Activated CD8-positive, alpha-beta T cell treated with anti-CD3 and anti-CD28 coated beads, Interleukin-2, amount 10 ng/mL, durations not matched to agents 7 days and 5 days (primary cell): ENCODE data around the gene NOS3. TPM values are rescaled to one million over a fixed set of nuclear protein-coding genes. Genes with fewer than 3 reads are reported as not detected.
"Not testable (repeated sequence)": the region's sequence is repeated elsewhere in the genome, so short reads cannot be mapped to it uniquely, and the experiment has no call there.

Source experiments
- ATAC-seq: fragments of 150-1000 bp; cut with Tn5 transposase; one replicate; pipeline ENCODE4 v1.10.0; 2021; ENCODE audit warnings: moderate library complexity
- CTCF ChIA-PET: fragments of 350-600 bp; sonication (Branson Sonifier 250); formaldehyde crosslinking; loops from one replicate; lab custom pipeline; 2021; ENCODE audit warnings: antibody characterized with exemption; lab: Charles Lee
- POLR2A ChIA-PET: fragments of 350-600 bp; sonication (Branson Sonifier 250); formaldehyde crosslinking; loops from one replicate; lab custom pipeline; 2021; ENCODE audit warnings: antibody characterized with exemption; lab: Charles Lee
- DNase-seq: peaks from one replicate; pipeline ENCODE4 v3.0.0-alpha.2; 2020
- H3K27ac Mint-ChIP-seq: one replicate; pipeline ENCODE4 v1.8.0; 2021; ENCODE audit warnings: mild to moderate bottlenecking, mixed read lengths
- H3K27me3 Mint-ChIP-seq: one replicate; pipeline ENCODE4 v1.8.0; 2021; ENCODE audit warnings: low read depth, mixed read lengths
- H3K36me3 Mint-ChIP-seq: one replicate; pipeline ENCODE4 v1.8.0; 2021; ENCODE audit warnings: low read depth, mixed read lengths
- H3K4me1 Mint-ChIP-seq: one replicate; pipeline ENCODE4 v1.8.0; 2021; ENCODE audit warnings: low read depth, mixed read lengths
- H3K4me3 Mint-ChIP-seq: one replicate; pipeline ENCODE4 v1.8.0; 2021; ENCODE audit warnings: mild to moderate bottlenecking, mixed read lengths
- H3K9me3 Mint-ChIP-seq: one replicate; pipeline ENCODE4 v1.8.0; 2022; ENCODE audit warnings: mixed read lengths; ENCODE audit not compliant: insufficient read depth
- total RNA-seq, 2 experiments: library from RNA; stranded (reverse); gene quantifications; one replicate each; pipeline ENCODE4 v1.2.3, GENCODE V29; 2021

Gene NOS3
- total RNA-seq, 2 experiments from 2014 or later = 12.2 to 13.8 TPM

DNA sequence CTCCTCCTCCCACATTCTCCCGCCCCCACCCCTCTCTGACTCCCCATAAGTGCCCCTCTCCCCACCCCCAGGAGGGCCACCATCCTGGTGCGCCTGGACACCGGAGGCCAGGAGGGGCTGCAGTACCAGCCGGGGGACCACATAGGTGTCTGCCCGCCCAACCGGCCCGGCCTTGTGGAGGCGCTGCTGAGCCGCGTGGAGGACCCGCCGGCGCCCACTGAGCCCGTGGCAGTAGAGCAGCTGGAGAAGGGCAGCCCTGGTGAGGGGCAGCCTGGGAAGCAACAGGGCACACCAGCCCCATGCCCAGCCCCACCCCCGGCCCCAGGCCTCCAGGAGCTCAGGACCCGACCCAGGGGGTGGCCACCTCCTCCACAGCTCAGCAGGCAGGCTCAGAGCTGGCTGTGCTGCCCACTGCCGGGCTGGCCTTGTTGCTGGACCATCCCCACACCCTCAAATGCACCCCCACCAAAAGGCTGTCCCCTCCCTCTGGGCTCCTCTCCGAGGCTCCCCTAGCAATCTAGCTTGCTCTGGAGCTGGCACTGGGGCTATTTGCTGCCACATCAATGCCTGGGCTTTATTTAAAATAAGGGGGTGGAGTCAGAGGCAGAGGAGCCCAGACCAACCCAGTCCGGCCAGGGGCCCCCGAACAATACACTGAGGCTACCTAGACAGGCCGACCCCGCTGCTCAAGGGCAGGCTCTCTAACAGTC is 18.7 kb downstream of the NOS3 start:
- no peaks in the 10 kb centered on the region for H3K27me3 Mint-ChIP-seq
- H3K4me1 Mint-ChIP-seq = peaks cover 69% of the 10 kb centered on the region
- H3K36me3 Mint-ChIP-seq = peaks cover 2% of the 10 kb centered on the region
- peak overlapping the region; percentile 76 for H3K4me3 Mint-ChIP-seq
- no peak for DNase-seq
- peak overlapping the region; percentile 49 for H3K27ac Mint-ChIP-seq
- ATAC-seq = no peak
- ChIA-PET POLR2A (interaction anchor here (1.4 to 1.5 kb wide), 2 partner anchors 9 to 19 kb away, joined by 3 read pairs; partner anchors contain the start of gene ABCB8), CTCF (interaction anchor here (1.0 to 6.4 kb wide), 10 partner anchors 9 to 111 kb away, joined by 4 to 50 read pairs (median 11); partner anchors contain the start of gene ABCB8)
- H3K9me3 Mint-ChIP-seq = no peaks in the 10 kb centered on the region

- CTCF ChIA-PET = interaction anchor here (1.0 to 6.4 kb wide), 8 partner anchors 8 to 112 kb away, joined by 4 to 50 read pairs (median 10); partner anchors contain the start of gene ABCB8
- H3K36me3 Mint-ChIP-seq = peaks cover 4% of the 10 kb centered on the region
- POLR2A ChIA-PET = interaction anchor here (0.7 to 1.5 kb wide), 2 partner anchors 18 to 222 kb away, joined by 3 read pairs; partner anchors contain the start of genes ABCB8 and CHPF2
- DNase-seq = no peak
- peaks cover 74% of the 10 kb centered on the region for H3K4me1 Mint-ChIP-seq
- H3K4me3 Mint-ChIP-seq = peak overlapping the region; percentile 57
- ATAC-seq = no peak
- H3K27ac Mint-ChIP-seq = peak overlapping the region; percentile 91
- no peaks in the 10 kb centered on the region for H3K27me3 Mint-ChIP-seq
- no peaks in the 10 kb centered on the region for H3K9me3 Mint-ChIP-seq
These were observed 19.2 kb downstream of the NOS3 start for GRCh38 chr7:151010037-151010306.

DNA sequence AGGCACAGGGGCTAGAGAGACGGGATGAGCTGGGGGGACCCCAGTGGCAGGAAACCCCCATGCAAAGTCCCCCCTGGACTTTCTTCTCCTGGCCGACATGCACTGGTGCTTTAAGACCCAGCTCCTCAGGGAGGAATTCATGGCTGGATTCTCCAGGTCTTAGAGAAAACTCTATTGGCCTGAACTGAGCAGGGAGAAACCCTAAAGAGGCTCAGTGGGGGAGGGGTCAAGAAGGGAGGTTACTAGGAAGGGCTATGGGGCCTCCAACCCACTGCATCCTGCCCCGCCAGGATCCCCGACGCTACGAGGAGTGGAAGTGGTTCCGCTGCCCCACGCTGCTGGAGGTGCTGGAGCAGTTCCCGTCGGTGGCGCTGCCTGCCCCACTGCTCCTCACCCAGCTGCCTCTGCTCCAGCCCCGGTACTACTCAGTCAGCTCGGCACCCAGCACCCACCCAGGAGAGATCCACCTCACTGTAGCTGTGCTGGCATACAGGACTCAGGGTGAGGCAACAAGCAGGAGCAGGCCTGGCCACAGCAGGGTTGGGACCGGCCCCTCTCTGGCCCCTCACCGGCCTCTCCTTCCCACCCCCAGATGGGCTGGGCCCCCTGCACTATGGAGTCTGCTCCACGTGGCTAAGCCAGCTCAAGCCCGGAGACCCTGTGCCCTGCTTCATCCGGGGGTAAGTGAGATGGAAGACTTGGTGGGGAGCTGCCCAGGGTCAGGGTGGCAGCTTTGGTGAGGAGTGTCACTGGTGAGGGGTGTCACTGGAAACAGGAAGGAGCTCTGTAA is 19.7 kb downstream of the NOS3 start:
- H3K4me1 Mint-ChIP-seq = peaks cover 79% of the 10 kb centered on the region
- peak; percentile 59 for DNase-seq
- H3K4me3 Mint-ChIP-seq = peak overlapping the region; percentile 57

GRCh38 chr7:151011097-151011409 is 20.2 kb downstream of the NOS3 start:
- Mint-ChIP-seq H3K9me3 (no peaks in the 10 kb centered on the region), H3K27me3 (no peaks in the 10 kb centered on the region), H3K4me3 (peak overlapping the region; percentile 57), H3K36me3 (peaks cover 9% of the 10 kb centered on the region), H3K27ac (peak overlapping the region; percentile 91), H3K4me1 (peaks cover 82% of the 10 kb centered on the region)
- ChIA-PET CTCF (interaction anchor here (0.8 to 6.4 kb wide), 12 partner anchors 9 to 132 kb away, joined by 3 to 35 read pairs (median 5); partner anchors contain the start of gene ABCB8), POLR2A (interaction anchor here (0.8 kb wide), 1 partner anchor 11 kb away, joined by 3 read pairs; no protein-coding TSS in a partner anchor)
- ATAC-seq (no peak), DNase-seq (no peak)

More for the DNA sequence above, 19.7 kb downstream of the NOS3 start:
- Mint-ChIP-seq H3K9me3 (no peaks in the 10 kb centered on the region), H3K27ac (peak overlapping the region; percentile 91), H3K36me3 (peaks cover 9% of the 10 kb centered on the region), H3K27me3 (no peaks in the 10 kb centered on the region)
- CTCF ChIA-PET = interaction anchor here (0.8 to 6.4 kb wide), 14 partner anchors 8 to 132 kb away, joined by 3 to 50 read pairs (median 5); partner anchors contain the start of gene ABCB8
- POLR2A ChIA-PET = interaction anchor here (0.7 to 1.5 kb wide), 3 partner anchors 12 to 222 kb away, joined by 3 read pairs; partner anchors contain the start of genes ABCB8 and CHPF2
- peak; percentile 15 for ATAC-seq

DNA sequence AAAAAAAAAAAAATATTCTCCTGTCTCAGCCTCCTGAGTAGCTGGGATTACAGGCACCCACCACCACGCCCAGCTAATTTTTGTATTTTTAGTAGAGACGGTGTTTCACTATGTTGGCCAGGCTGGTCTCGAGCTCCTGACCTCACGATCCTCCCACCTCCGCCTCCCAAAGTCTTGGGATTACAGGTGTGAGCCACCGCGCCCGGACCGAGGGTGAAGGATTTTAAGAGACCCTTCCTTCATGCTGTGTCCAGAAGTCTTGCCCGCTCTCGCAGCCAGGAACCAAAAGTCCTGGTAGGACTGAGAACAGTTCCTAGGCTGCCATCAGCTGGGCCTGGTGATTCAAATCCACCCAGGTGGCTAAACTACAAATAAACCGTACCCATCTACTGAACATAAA is 20.8 kb downstream of the NOS3 start:
- H3K27ac Mint-ChIP-seq = peak overlapping the region; percentile 84
- CTCF ChIA-PET = interaction anchor here (1.0 to 5.3 kb wide), 7 partner anchors 10 to 133 kb away, joined by 3 to 23 read pairs (median 5); partner anchors contain the start of gene ABCB8
- H3K4me1 Mint-ChIP-seq = peaks cover 86% of the 10 kb centered on the region
- DNase-seq, POLR2A ChIA-PET, H3K27me3 Mint-ChIP-seq, H3K9me3 Mint-ChIP-seq, ATAC-seq: not testable (repeated sequence)
- H3K36me3 Mint-ChIP-seq = peaks cover 11% of the 10 kb centered on the region
- H3K4me3 Mint-ChIP-seq = peak overlapping the region; percentile 3

DNA sequence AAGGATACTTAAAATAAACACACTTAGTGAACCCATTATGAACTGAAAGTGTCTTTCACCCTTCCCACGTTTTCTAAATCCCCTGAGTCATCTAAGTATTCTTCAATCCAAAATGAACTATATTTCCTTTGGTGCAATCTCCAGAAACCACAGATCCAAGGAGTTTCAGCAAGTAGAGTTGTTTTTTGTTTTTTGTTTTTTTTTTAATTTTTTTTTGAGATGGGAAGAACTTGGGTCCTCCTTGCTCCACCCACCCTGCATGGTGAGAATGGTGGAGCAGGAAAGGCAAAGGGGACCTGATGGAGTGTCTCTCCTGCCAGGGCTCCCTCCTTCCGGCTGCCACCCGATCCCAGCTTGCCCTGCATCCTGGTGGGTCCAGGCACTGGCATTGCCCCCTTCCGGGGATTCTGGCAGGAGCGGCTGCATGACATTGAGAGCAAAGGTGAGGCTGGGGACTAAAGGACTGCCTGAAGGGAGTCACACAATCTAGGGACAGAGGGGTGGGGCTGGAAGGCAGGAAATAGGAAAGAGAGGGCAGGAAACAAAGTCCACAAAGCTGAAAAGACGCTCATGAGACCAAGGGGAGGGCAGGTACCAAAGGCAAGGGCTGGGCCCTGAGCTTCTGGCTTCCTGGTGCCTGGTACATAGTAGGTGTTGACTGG is 21.3 kb downstream of the NOS3 start:
- ATAC-seq = no peak
- DNase-seq = no peak
- no peaks in the 10 kb centered on the region for H3K27me3 Mint-ChIP-seq
- peak overlapping the region; percentile 23 for H3K4me3 Mint-ChIP-seq
- ChIA-PET CTCF (interaction anchor here (0.7 to 3.2 kb wide), 5 partner anchors 8 to 49 kb away, joined by 3 to 14 read pairs (median 5); partner anchors contain the start of gene ABCB8), POLR2A (no interaction called here)
- peaks cover 89% of the 10 kb centered on the region for H3K4me1 Mint-ChIP-seq
- H3K9me3 Mint-ChIP-seq = no peaks in the 10 kb centered on the region
- H3K27ac Mint-ChIP-seq = peak overlapping the region; percentile 84
- H3K36me3 Mint-ChIP-seq = peaks cover 11% of the 10 kb centered on the region

- no peak for ATAC-seq
- CTCF ChIA-PET = interaction anchor here (1.0 kb wide), 1 partner anchor 15 kb away, joined by 3 read pairs; the partner anchor contains the start of gene ABCB8
- H3K36me3 Mint-ChIP-seq = peaks cover 11% of the 10 kb centered on the region
- peak overlapping the region; percentile 14 for H3K27ac Mint-ChIP-seq
- peaks cover 89% of the 10 kb centered on the region for H3K4me1 Mint-ChIP-seq
- H3K4me3 Mint-ChIP-seq = peak overlapping the region; percentile 31
- DNase-seq = no peak
- POLR2A ChIA-PET = no interaction called here
- peaks cover 3% of the 10 kb centered on the region for H3K27me3 Mint-ChIP-seq
- no peaks in the 10 kb centered on the region for H3K9me3 Mint-ChIP-seq
These were observed 22.1 kb downstream of the NOS3 start for GRCh38 chr7:151012911-151013347.

GRCh38 chr7:151013356-151013732 is 22.5 kb downstream of the NOS3 start:
- POLR2A ChIA-PET = no interaction called here
- Mint-ChIP-seq H3K4me3 (no peak overlapping the region), H3K36me3 (peaks cover 13% of the 10 kb centered on the region), H3K27ac (no peak overlapping the region), H3K9me3 (no peaks in the 10 kb centered on the region), H3K27me3 (peaks cover 7% of the 10 kb centered on the region), H3K4me1 (peaks cover 89% of the 10 kb centered on the region)
- CTCF ChIA-PET = interaction anchor here (0.7 to 1.7 kb wide), 4 partner anchors 15 to 115 kb away, joined by 3 to 6 read pairs (median 4); partner anchors contain the start of gene ABCB8
- no peak for ATAC-seq
- no peak for DNase-seq

DNA sequence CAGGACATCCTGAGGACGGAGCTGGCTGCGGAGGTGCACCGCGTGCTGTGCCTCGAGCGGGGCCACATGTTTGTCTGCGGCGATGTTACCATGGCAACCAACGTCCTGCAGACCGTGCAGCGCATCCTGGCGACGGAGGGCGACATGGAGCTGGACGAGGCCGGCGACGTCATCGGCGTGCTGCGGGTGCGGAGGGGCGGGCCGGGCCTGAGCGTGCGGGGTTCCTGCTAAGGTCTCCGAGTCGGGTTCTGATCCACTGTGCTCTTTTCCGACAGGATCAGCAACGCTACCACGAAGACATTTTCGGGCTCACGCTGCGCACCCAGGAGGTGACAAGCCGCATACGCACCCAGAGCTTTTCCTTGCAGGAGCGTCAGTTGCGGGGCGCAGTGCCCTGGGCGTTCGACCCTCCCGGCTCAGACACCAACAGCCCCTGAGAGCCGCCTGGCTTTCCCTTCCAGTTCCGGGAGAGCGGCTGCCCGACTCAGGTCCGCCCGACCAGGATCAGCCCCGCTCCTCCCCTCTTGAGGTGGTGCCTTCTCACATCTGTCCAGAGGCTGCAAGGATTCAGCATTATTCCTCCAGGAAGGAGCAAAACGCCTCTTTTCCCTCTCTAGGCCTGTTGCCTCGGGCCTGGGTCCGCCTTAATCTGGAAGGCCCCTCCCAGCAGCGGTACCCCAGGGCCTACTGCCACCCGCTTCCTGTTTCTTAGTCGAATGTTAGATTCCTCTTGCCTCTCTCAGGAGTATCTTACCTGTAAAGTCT is 23.1 kb downstream of the NOS3 start:
- peaks cover 88% of the 10 kb centered on the region for H3K4me1 Mint-ChIP-seq
- CTCF ChIA-PET = interaction anchor here (0.7 to 1.7 kb wide), 4 partner anchors 14 to 116 kb away, joined by 3 to 6 read pairs (median 4); partner anchors contain the start of gene ABCB8
- H3K36me3 Mint-ChIP-seq = peaks cover 14% of the 10 kb centered on the region
- peak; percentile 67 for ATAC-seq
- peak overlapping the region; percentile 94 for H3K27ac Mint-ChIP-seq
- POLR2A ChIA-PET = interaction anchor here (0.9 kb wide), 1 partner anchor 45 kb away, joined by 3 read pairs; the partner anchor contains the start of gene SLC4A2
- DNase-seq = peak; percentile 95
- no peaks in the 10 kb centered on the region for H3K9me3 Mint-ChIP-seq
- peaks cover 11% of the 10 kb centered on the region for H3K27me3 Mint-ChIP-seq
- H3K4me3 Mint-ChIP-seq = peak overlapping the region; percentile 78

DNA sequence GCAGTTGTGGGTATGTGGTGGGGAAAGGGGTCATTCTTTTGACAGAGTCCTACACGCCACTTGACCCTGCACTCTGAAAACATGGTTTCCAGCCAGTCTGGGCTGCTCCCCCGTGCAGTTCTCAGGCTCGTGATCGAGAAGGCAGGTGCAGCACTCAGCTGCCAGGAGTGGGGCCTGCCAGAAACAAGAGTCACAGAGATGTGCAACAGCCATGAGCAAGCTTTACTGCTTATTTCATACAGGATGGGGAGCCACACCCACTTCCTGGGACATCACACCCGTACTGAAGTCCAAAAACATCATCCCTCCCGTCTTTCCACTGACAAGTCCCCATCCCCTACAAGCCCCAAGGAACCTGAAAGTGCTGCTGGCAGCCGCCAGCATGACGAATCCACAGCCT is 24.1 kb downstream of the NOS3 start:
- H3K36me3 Mint-ChIP-seq = peaks cover 14% of the 10 kb centered on the region
- CTCF ChIA-PET = interaction anchor here (1.2 to 1.7 kb wide), 2 partner anchors 25 to 52 kb away, joined by 3 to 4 read pairs; no protein-coding TSS in a partner anchor
- ATAC-seq (no peak), DNase-seq (peak; percentile 58)
- peak overlapping the region; percentile 94 for H3K27ac Mint-ChIP-seq
- POLR2A ChIA-PET = interaction anchor here (0.7 kb wide), 1 partner anchor 13 kb away, joined by 3 read pairs; the partner anchor contains the start of gene ABCB8
- no peaks in the 10 kb centered on the region for H3K9me3 Mint-ChIP-seq
- H3K4me3 Mint-ChIP-seq = peak overlapping the region; percentile 78
- peaks cover 88% of the 10 kb centered on the region for H3K4me1 Mint-ChIP-seq
- H3K27me3 Mint-ChIP-seq = peaks cover 16% of the 10 kb centered on the region
